GM18526 (cell line): ENCODE results near the gene SLC7A6.

Experiments used
- POLR2A ChIP-seq: IDR thresholded peaks from 3 replicates; pipeline ENCODE4 v1.6.1; 2011; ENCODE audit not compliant: insufficient read length; ENCODE audit errors: extremely low read depth

The SLC7A6 gene

GRCh38 chr16:68265078-68265920 is 973 bp downstream of the SLC7A6 start:
- TF ChIP-seq POLR2A: peak; percentile 27

GRCh38 chr16:68267612-68268405 is 3.5 kb downstream of the SLC7A6 start:
- no peak for TF ChIP-seq POLR2A

- no peak for TF ChIP-seq POLR2A
Observed at GRCh38 chr16:68269793-68270192, 5.5 kb downstream of the SLC7A6 start.

- TF ChIP-seq POLR2A: no peak
Observed at GRCh38 chr16:68270353-68270752, 6.0 kb downstream of the SLC7A6 start.

- TF ChIP-seq POLR2A: no peak
Observed at GRCh38 chr16:68272507-68273209, 8.3 kb downstream of the SLC7A6 start.

GRCh38 chr16:68273459-68273858 is 9.1 kb downstream of the SLC7A6 start:
- TF ChIP-seq POLR2A: no peak

- no peak for TF ChIP-seq POLR2A
Observed at GRCh38 chr16:68273896-68274295, 9.6 kb downstream of the SLC7A6 start.

GRCh38 chr16:68274441-68274840 is 10.1 kb downstream of the SLC7A6 start:
- TF ChIP-seq POLR2A: no peak

- TF ChIP-seq POLR2A: no peak
Observed at GRCh38 chr16:68275611-68276191, 11.4 kb downstream of the SLC7A6 start.

GRCh38 chr16:68276223-68276622 is 11.9 kb downstream of the SLC7A6 start:
- no peak for TF ChIP-seq POLR2A

- no peak for TF ChIP-seq POLR2A
Observed at GRCh38 chr16:68279726-68280558, 15.6 kb downstream of the SLC7A6 start.

GRCh38 chr16:68281368-68282063 is 17.2 kb downstream of the SLC7A6 start:
- no peak for TF ChIP-seq POLR2A

GRCh38 chr16:68282064-68282452 is 17.7 kb downstream of the SLC7A6 start:
- TF ChIP-seq POLR2A: no peak

- no peak for TF ChIP-seq POLR2A
Observed at GRCh38 chr16:68283346-68283745, 19.0 kb downstream of the SLC7A6 start.
